ENCODE data around the gene KIF3B. TPM values are rescaled to one million over a fixed set of nuclear protein-coding genes. Genes with fewer than 3 reads are reported as not detected.

Gene KIF3B
- total and polyA plus RNA-seq, 2 of the 13 experiments (the other 11 are each of a cell fraction or from before 2014, with no cell fraction given): 23.6 to 28.8 TPM

DNA sequence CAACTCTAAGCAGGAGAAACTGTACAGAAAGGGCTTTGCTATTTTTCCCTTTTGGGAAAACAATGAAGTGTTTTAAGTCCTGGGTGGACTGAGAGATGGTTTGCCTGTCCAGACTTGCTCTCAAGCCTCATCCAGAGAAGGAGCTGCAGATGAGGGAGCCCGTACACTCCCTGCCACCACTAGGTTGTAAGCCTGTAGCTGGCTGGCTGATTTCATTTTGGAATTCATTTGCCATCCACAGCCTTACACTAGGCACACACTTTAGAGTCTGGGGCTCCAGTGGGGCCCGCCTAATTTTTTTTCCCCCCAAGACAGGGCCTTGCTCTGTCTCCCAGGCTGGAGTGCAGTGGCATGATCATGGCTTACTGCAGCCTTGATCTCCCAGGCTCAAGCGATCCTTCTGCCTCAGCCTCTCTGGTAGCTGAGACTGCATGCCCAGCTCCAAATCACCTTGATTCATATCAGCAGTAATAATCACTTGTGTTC is 41.4 kb upstream of the KIF3B start (continued):
- TF ChIP-seq CEBPG (CRISPR knock-in tag; IDR thresholded peaks at IDR 0.05) (no peak), MEIS2 (CRISPR knock-in tag; IDR thresholded peaks at IDR 0.05) (0 out of 2 replicates have a peak, but pooled peaks have one; percentile 29), ZFP62 (CRISPR knock-in tag; IDR thresholded peaks at IDR 0.05) (no peak), ZNF605 (CRISPR knock-in tag; IDR thresholded peaks at IDR 0.05) (peak; percentile 60; the same call in 1 of the 2 replicates), GPN1 (CRISPR knock-in tag; IDR thresholded peaks at IDR 0.05; ENCODE audit: borderline replicate concordance) (no peak), TCF7 (IDR thresholded peaks at IDR 0.05; ENCODE audit: low read depth) (no peak), ZNF749 (CRISPR knock-in tag; IDR thresholded peaks at IDR 0.05; ENCODE audit: borderline replicate concordance) (no peak), TSC22D2 (CRISPR knock-in tag; IDR thresholded peaks at IDR 0.05; ENCODE audit: borderline replicate concordance) (no peak), ZNF251 (CRISPR knock-in tag; IDR thresholded peaks at IDR 0.05) (no peak), ZNF816 (CRISPR knock-in tag; IDR thresholded peaks at IDR 0.05; ENCODE audit: borderline replicate concordance) (no peak), ZMYM2 (CRISPR knock-in tag; IDR thresholded peaks at IDR 0.05) (no peak), NFIC (IDR thresholded peaks at IDR 0.05; ENCODE audit: low read length) (no peak), ZNF891 (CRISPR knock-in tag; IDR thresholded peaks at IDR 0.05) (no peak)
- TF ChIP-seq, protein P1, sequence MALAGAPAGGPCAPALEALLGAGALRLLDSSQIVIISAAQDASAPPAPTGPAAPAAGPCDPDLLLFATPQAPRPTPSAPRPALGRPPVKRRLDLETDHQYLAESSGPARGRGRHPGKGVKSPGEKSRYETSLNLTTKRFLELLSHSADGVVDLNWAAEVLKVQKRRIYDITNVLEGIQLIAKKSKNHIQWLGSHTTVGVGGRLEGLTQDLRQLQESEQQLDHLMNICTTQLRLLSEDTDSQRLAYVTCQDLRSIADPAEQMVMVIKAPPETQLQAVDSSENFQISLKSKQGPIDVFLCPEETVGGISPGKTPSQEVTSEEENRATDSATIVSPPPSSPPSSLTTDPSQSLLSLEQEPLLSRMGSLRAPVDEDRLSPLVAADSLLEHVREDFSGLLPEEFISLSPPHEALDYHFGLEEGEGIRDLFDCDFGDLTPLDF (CRISPR knock-in tag; IDR thresholded peaks at IDR 0.05): no peak
- TF ChIP-seq, protein P2, sequence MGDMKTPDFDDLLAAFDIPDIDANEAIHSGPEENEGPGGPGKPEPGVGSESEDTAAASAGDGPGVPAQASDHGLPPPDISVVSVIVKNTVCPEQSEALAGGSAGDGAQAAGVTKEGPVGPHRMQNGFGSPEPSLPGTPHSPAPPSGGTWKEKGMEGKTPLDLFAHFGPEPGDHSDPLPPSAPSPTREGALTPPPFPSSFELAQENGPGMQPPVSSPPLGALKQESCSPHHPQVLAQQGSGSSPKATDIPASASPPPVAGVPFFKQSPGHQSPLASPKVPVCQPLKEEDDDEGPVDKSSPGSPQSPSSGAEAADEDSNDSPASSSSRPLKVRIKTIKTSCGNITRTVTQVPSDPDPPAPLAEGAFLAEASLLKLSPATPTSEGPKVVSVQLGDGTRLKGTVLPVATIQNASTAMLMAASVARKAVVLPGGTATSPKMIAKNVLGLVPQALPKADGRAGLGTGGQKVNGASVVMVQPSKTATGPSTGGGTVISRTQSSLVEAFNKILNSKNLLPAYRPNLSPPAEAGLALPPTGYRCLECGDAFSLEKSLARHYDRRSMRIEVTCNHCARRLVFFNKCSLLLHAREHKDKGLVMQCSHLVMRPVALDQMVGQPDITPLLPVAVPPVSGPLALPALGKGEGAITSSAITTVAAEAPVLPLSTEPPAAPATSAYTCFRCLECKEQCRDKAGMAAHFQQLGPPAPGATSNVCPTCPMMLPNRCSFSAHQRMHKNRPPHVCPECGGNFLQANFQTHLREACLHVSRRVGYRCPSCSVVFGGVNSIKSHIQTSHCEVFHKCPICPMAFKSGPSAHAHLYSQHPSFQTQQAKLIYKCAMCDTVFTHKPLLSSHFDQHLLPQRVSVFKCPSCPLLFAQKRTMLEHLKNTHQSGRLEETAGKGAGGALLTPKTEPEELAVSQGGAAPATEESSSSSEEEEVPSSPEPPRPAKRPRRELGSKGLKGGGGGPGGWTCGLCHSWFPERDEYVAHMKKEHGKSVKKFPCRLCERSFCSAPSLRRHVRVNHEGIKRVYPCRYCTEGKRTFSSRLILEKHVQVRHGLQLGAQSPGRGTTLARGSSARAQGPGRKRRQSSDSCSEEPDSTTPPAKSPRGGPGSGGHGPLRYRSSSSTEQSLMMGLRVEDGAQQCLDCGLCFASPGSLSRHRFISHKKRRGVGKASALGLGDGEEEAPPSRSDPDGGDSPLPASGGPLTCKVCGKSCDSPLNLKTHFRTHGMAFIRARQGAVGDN (CRISPR knock-in tag; IDR thresholded peaks at IDR 0.05): no peak
- TF ChIP-seq, protein P3, sequence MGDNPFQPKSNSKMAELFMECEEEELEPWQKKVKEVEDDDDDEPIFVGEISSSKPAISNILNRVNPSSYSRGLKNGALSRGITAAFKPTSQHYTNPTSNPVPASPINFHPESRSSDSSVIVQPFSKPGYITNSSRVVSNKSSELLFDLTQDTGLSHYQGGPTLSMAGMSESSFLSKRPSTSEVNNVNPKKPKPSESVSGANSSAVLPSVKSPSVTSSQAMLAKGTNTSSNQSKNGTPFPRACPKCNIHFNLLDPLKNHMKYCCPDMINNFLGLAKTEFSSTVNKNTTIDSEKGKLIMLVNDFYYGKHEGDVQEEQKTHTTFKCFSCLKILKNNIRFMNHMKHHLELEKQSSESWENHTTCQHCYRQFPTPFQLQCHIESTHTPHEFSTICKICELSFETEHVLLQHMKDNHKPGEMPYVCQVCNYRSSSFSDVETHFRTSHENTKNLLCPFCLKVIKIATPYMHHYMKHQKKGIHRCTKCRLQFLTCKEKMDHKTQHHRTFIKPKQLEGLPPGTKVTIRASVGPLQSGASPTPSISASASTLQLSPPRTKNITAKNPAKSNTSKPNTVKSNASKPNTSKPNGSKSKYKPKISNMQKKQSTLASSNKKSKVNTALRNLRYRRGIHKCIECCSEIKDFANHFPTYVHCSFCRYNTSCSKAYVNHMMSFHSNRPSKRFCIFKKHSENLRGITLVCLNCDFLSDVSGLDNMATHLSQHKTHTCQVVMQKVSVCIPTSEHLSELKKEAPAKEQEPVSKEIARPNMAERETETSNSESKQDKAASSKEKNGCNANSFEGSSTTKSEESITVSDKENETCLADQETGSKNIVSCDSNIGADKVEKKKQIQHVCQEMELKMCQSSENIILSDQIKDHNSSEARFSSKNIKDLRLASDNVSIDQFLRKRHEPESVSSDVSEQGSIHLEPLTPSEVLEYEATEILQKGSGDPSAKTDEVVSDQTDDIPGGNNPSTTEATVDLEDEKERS (CRISPR knock-in tag; IDR thresholded peaks at IDR 0.05): no peak
- TF ChIP-seq, protein P4, sequence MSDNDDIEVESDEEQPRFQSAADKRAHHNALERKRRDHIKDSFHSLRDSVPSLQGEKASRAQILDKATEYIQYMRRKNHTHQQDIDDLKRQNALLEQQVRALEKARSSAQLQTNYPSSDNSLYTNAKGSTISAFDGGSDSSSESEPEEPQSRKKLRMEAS (IDR thresholded peaks at IDR 0.05): 0 out of 2 replicates have a peak, but pooled peaks have one; percentile 4
- TF ChIP-seq, protein P5, sequence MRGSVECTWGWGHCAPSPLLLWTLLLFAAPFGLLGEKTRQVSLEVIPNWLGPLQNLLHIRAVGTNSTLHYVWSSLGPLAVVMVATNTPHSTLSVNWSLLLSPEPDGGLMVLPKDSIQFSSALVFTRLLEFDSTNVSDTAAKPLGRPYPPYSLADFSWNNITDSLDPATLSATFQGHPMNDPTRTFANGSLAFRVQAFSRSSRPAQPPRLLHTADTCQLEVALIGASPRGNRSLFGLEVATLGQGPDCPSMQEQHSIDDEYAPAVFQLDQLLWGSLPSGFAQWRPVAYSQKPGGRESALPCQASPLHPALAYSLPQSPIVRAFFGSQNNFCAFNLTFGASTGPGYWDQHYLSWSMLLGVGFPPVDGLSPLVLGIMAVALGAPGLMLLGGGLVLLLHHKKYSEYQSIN (CRISPR knock-in tag; IDR thresholded peaks at IDR 0.05; ENCODE audit: borderline replicate concordance): no peak
- TF ChIP-seq, protein P6, sequence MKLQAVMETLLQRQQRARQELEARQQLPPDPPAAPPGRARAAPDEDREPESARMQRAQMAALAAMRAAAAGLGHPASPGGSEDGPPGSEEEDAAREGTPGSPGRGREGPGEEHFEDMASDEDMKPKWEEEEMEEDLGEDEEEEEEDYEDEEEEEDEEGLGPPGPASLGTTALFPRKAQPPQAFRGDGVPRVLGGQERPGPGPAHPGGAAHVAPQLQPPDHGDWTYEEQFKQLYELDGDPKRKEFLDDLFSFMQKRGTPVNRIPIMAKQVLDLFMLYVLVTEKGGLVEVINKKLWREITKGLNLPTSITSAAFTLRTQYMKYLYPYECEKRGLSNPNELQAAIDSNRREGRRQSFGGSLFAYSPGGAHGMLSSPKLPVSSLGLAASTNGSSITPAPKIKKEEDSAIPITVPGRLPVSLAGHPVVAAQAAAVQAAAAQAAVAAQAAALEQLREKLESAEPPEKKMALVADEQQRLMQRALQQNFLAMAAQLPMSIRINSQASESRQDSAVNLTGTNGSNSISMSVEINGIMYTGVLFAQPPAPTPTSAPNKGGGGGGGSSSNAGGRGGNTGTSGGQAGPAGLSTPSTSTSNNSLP (IDR thresholded peaks at IDR 0.05; ENCODE audit: low read depth, low read length): no peak
